NCI-H526 treated with DMSO at 0.1 percent for 48 hours (cell line): ENCODE results near the gene MAN1C1.
"Not testable (repeated sequence)": the region's sequence is repeated elsewhere in the genome, so short reads cannot be mapped to it uniquely, and the experiment has no call there.

ENCODE experiments used
- DNase-seq: peaks from one replicate; lab custom pipeline; 2025; lab: John Stamatoyannopoulos, UW

The MAN1C1 gene

DNA sequence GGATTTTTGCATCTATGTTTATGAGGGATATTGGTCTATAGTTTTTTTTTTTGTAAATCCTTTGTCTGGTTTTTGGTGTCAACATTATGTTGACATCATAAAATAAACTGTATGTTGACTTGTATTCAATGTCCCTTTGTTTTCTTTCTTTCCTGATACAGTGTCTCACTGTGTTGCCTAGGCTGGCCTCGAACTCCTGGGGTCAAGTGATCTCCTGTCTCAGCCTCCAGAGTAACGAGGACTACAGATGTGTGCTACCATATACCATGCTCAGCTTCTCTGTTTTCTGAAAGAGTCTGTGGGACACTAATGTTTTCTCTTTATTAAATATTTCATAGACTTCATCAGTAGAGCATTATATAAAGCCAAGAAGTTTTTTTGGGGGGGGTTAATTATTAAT is 18.3 kb downstream of the MAN1C1 start:
- DNase-seq: no peak

DNA sequence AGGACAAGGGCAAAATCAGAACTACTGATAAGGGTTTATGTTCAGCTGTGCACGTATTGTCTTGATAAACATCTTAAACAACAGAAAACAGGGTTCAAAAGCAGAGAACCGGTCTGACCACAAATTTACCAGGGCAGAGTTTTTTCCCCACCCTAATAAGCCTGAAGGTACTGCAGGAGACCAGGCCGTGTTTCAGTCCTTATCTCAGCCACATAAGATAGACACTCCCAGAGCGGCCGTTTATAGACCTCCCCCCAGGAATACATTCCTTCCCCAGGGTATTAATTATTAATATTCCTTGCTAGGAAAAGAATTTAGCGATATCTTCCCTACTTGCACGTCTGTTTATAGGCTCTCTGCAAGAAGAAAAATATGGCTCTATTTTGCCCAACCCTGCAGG is 19.6 kb downstream of the MAN1C1 start:
- DNase-seq: not testable (repeated sequence)

DNA sequence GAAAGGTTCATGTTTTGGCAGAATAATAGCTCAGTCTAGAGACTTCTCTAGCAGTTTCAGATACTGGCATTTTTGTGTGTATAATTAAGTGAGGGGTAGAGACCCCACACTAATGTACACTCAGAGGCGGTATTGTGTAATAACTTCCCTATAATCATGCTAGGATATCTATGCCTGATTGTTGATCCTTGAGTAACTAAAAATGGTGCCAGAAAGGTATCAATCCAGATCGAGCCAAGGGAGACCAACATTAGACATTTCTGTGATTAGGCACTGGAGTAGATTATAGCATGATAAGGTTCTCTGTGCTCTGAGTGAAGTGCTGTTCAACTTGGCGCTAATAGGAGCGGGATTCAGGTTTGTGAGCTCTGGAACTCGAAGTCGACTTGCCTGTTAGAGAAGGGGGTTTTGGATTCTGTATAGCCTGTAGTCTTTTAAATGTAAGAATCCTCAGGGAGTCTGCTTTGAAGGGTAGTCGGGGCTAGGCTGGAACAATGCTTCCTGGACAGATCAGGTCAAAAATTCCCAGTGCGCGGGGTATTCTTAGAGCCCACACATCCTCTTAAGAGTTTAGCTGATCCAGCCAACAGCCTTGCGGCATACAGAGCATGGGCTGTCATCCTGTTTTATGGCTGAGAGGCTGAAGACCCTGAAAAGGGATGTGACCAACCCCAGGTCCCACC is 24.2 kb downstream of the MAN1C1 start:
- DNase-seq: no peak

DNA sequence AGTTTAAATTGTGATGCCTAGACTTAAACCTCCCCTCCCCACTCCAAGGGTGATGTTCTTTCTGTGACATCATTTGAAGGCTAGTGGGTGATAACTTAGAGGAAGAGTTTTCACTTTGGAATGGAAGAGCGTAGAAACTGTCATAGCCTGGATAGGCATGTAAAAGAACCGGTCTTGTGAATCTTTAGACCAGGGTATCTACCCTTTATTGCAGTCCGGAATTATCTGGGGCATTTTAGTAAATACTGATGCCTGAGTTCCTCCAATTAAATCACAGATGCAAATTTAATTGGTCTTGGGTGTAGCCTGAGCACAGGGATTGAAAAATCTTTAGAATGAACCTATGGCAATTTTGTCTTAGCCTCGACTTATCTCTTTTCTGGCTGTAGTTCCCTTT is 24.7 kb downstream of the MAN1C1 start:
- DNase-seq: no peak

DNA sequence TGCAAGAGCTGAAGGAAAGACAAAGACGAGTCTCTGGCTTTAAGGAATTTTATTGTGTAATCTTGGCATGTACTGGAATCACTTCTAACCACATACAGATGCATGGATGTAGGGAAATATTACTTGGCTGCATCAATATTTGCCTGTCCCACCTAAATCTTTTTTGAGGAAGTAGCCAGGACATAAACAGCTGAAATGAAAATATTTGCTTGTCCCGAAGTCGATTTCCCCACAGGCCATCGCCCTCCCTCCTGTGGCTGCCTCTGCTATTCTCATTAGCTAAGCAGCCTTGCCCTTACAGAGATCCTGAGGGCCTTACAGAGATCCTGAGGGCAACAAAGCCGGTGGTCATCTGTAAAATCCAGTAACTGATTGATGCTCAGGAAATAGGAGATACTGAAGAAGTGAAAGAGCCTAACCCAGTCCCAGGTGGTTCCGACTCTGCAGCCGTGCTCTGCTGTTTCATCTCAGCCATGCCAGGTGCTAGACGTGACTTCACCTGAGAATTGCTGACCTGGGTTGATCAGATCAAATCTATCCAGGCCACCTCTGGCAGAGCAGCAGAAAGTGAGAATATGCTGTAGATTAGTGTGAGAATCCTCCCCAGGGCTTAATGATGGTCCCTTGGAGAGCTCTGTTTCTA is 25.5 kb downstream of the MAN1C1 start:
- DNase-seq: no peak

DNA sequence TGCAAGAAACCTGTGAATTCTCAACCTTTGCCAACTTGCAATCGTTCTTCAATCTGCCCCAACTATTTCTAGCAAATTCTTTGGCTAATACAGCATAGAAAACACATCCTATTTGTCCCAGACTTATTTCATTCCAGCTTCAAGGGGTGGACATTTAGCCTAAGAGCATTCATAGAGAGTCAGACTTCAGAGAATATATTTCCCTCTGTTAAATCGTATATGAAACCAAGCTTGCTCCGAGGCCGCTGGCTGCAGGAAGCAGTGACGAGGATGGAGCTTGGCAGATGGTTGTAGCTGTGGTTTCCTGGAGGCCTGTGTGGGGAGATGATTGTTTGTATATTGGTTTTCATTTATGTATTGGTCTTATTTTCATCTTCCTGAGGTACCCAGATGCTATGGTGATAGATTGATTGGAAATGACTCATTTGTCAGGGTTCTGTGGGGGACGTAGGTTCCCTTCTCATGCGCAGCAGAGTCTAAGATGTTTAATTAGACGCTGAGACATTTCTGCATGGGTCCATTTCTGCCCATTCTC is 26.1 kb downstream of the MAN1C1 start:
- DNase-seq: no peak

DNA sequence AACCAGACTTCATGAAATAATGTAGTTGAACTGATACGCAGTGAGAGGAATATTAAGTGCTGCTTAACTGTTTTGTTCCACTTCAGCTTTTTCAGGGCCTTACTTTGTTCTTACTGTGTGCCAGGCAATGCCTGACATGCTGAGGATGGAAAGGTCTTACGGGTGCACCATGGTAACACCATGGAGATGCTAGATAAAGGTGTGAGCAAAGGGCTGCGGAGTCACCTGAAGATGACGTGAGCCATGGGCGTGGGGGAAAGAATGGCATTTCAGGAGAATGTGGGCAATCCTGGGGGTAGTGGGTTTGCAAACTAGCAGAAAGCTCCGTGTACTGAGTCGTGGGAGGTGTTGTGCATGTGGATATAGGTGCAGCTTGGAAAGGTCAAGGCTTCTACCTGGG is 27.3 kb downstream of the MAN1C1 start:
- DNase-seq: no peak

DNA sequence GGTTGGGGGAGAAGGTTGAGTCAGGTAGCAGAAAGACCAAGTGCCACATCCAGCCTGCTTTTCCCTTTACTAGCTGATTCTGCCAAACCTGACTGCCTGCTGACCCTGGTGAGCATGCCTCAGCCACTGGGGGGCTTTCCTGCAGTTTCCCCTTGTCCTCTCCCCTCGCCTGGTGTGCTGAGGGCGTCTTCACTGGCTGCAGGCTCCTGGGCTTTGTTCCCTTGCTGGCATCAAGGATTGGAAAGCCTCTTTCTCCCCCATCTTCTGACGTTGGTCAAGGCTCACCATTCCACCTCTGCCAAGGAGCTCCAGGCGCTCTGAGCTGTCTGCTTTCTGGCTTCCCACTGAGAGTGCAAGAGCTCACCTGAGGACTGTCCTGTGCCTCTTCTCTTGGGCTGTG is 28.4 kb downstream of the MAN1C1 start:
- no peak for DNase-seq

DNA sequence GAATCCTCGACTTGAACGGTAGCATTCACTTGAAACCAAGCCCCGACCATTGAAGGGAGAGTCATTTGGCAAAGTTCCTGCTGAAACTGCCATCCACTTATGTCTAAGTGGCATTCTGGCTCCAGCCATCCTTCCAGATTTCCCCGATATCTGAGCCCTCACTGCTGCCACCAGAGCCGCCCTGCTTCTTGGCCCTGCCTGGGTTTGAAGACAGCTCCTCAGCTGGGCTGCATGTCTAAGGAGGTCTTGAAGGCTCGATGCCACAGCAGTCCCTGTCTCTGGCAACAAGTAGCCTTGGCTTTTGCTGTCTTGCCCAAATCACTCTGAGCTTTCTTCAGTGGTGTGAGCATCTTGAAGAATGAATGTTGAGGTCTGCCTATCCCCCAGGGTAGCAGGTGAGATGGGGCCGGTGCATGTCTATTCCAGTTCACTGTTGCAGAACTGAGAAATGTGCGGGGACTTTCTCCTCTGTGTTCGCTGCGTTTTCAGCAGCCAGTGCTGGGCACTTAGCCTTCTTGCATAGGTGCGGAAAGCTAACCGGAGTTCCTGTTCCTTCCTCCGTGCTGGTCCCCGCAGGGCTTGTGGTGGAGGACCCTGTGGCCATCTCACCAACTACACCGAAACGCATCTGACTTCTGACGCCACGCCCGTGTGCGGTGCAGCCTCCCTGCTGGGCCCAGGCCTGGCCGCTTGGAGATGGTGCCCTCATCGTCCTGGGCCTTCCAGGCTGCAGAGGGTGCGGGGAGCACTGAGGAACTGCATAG is 29.2 kb downstream of the MAN1C1 start:
- DNase-seq: no peak

DNA sequence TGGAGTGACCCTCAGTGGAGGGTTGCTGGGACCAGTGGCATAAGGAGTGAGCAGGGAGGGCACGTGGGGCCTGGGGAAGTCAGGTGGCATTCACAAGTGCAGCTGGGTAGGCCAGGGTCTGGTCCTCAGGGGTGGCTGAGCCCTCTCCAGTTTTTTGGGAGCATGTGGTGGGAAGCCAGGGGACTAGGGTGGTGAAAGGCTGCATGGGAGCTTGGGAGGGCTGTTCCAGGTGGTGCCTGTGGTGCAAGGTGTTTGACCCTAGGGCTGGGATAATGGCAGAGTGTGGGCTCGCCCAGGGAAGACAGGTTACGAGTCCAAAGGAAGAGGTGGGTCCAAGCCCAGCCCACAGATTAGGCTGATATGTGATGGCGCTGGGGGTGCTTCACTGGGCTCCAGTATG is 30.5 kb downstream of the MAN1C1 start:
- no peak for DNase-seq

DNA sequence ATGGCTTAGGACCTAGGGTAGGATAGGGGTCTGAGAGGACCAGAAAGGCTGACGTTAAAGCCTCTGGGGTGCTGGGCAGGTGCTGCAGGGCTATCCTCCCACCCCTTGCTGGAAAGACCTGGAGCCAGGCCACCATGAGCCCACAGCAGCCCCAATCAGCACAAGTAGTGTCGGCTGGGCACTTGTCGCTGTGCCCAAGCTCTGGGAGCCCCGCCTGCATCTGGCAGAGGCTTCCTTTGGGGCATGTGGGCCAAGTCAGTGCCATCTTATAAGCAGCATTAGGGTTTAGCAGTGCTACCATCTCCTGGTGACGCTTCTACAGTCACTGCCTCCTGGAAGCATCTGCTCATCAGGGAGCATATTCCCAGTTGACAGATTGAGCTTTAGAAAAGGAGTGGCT is 31.3 kb downstream of the MAN1C1 start:
- DNase-seq: no peak

DNA sequence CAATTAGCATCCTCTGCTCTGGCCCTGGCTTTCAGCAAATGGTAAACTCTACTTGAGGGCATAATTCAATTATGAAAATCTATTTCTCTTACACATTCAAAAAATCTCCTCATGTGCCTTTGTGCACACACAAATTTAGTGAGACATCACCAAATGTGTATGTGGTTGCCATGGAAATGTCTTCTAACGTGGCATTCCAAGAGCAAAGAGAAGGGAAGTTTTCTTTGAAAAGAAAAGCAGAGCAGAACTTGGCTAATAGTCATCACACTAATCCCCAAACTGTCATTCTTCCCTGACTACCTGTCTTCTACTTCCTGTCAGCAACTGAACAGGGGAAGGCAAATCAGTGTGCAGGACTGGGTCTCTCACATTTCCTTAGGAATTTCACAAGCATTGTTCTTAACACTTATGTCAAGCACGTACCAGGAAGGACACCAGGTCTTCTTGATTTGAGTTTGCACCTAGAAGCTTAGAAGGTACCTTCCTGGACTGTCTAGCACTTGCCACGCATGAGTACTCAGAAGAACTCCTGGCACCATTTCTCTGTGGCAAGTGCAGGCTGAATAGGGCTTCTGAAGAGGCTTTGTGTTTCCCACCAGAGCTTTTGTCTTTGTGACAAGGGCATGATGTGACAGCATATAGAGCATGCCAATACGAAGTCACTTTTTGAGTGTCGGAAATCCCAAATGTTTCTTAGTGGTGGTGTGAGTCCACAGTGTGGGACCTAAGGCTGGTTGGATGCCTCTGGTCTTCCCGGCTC is 32.3 kb downstream of the MAN1C1 start:
- no peak for DNase-seq

DNA sequence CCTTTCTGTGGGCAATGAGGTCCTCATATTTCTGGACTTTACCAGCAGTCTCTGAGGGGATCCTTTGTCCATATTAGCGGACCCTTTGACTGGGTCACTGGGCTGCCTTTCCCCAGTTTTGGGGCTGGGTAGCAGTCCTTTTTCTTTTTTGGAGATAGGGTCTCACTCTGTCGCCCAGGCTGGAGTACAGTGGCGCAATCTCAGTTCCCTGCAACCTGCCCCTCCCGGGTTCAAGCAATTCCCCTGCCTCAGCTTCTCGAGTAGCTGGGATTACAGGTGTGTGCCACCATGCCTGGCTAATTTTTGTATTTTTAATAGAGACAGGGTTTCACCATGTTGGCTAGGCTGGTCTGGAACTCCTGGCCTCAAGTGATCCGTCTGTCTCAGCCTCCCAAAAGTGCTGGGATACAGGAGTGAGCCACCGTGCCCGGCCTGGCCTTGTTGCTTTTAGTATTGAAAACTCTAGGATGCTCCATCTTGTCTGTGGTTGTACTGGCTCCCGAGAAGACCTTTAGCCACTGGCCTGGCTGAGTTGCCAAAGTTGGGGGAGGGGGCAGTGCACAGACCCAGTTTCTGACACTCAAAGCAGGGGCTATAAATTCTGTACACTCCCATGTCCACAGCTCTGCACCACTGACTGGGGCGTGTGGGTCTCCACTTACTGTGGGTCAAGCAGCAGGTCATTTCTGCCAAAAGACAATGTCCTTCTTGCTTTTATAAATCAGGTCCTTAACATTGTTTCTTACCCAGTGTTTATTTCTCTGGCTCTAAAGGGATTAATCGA is 33.1 kb downstream of the MAN1C1 start:
- DNase-seq: no peak

DNA sequence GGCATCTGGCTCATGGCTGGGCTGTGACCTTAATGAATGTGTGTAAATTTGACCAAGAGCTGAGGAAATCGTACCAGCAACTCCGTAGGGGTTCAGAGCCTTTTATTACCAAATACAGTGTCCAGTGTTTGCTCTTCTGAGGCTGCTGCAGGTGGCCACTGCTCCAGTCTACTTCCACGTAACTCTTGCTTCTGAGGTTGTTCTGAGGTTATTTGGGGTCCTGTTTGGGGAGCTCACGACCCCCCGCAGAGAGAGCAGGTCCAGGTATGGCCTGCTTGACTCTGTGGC is 33.6 kb downstream of the MAN1C1 start:
- DNase-seq: no peak

DNA sequence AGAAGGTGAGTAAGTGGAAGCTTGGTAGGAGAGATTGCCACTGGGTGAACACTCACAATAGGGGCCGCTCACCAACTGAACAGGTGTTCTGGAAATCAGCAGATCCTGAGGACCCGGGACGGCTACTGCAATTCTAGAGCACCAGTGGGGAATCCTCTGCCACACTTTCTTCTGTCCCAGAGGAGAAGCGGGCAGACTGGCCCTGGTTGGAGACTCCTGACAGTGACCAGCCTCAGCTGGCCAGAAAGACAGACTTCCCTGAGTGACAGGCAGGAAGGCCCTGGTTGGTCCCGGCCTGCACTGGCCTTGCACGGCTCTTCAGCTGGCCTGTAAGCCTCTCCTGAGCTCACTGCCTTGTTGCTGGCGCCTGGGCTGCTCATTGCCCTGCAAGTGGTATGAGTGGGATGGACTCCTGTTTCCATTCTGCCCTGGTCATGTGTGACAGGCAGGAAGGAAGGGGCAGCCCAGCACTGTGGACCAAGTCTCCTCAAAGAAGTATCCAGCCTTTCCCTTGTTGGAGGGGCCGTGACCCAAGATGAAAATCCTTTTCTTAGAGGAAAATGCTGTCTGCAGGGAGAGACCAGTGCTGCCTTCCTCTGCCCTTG is 34.5 kb downstream of the MAN1C1 start:
- DNase-seq: no peak

DNA sequence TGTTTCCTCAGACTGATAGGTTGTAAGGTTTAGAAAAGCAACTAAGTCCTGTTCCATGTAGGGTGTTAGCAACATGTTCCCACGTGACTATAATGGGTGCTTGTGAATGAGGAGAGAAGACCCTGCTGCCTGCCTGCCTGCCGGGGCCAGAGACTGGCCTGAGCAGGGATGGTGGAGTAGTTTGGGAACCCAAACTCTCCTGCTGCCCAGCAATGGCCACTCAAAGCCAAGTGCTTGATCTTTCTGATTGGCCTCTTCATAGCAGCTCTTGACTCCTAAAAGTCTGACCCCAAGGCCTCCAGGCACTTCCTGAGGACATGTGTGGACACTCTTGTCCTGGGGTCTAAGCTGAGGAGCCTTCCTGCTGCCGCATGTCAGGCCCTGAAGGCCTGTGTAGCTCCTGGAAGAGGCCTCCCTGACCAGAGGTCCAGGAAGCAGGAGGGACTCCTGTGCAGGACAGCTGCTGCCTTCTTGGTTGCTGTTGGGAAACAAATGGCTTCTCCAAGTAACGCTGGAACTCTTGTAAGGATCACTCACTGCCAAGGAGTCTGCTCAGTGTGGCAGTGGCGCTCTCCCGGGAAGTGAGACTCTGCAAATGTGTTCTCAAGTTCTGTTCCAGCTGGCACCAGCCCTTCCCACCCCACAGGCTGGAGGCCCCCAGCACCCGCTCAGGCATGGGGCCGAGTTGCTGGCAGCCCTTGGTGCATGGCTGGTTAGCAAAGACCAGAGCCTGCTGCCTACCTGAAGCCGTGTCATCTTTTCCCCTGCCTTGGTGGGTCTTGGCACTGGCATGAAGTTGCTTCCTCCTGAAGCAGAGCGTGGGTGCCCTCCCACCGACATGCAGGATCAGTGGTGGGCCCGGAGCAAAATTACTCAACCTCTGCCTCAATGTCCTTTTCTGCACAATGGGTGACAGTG is 35.5 kb downstream of the MAN1C1 start:
- DNase-seq: no peak

DNA sequence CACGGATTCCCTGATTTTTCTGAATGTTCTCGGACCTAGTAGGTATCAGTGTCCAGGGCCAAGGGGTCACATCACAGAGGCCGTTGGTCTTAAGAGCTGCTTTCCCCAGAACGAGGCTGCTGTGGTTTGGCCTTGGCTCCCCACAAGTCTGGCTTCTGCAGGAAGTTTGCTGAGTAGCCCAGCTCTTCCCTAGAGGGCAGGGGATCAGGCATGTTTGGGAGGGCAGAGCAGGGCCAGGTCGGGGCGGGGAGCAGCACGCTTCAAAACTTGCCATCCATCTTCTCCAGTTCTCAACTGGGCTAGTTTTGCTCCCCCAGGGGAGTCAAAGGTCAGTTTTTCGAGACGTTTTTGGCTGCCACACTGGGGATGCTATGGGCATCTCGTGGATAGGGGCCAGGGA is 37.0 kb downstream of the MAN1C1 start:
- DNase-seq: no peak

DNA sequence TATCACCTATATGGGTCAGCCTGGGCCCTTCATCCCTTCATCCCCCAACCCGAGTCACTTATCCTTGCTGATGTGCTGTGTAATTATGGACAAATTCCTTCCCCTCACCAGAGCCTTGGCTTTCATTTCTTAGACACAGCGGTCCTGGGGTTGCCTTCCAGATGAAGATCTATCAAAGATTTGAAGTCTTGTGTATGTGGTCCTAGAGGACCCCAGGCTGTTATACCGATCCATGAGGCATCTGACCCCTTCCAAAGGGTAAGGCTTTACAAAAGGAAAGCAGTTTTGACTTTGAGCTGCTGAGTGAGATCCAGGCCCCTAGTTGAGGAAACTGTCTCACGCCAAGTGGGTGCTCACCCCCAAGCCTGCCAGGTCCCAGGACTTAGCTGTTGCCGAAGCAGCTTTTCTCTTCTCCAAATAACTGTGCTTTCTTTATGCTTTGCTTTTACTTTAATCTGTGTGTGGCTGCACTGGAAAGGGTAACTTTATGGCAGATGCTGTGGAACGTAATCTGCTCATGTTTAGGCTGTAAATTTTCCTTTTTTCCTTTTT is 37.6 kb downstream of the MAN1C1 start:
- no peak for DNase-seq

DNA sequence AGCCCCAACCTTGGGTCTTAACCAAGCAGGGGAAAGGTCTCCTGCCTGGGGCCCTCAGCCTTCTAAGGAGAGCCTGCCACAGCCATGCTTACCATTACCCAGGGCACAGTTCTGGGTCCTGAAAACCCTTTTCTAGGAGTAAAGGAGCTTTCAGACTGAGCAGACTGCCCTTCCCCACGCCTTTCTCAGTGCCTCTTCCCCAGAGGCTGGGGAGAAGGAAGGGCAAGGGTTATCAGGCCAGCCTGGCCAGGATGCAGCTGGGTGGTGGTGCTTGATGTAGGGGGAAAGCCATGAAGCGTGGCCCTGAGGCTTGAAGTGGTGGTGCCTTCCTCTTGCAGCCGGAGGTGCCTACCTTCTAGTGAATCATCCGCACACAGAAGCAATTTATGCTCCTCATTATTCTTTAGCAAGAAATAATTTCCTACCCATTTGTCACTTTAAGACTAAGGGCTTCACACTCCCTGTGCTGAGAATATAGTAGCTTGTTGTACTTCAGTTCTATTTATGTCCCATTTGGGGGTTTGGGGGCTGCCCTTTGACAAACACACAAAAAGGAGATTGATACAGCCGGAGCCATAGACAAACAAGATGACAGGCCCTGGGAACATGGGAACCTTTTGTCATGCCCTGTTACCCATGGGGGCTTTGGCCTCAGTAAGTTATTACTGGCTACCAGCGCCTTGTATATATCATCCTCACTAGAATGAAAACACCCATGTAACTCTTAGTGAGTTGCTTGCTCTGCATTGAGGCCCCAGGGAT is 40.7 kb downstream of the MAN1C1 start:
- no peak for DNase-seq
